Stomach (tissue), 9 donors: ENCODE data around the gene ZNF511. TPM values are rescaled to one million over a fixed set of nuclear protein-coding genes. Genes with fewer than 3 reads are reported as not detected.

Experiments
- DNase-seq, 2 donors: peaks; one replicate each; pipeline versions ENCODE4 v3.0.0 to v3.0.0-alpha.2; 2013 to 2019
- H3K27ac ChIP-seq, 5 donors: fragments of 200-600 bp in 4 of 5; sonication (generic) in 4 of 5; one replicate each; pipeline ENCODE4 v1.5.1; 2013 to 2019; ENCODE audit warnings: mild to moderate bottlenecking in 1 of 5, moderate library complexity in 1 of 5
- H3K27me3 ChIP-seq, 3 donors: fragments of 200-600 bp; sonication (generic); one replicate each; pipeline ENCODE4 v1.5.1; 2017 to 2019; ENCODE audit warnings: mixed run types in 1 of 3
- H3K36me3 ChIP-seq, 4 donors: fragments of 200-600 bp; sonication (generic); 1 replicate in 3 of 4; 2 replicates in 1 of 4; pipeline ENCODE4 v1.5.1; 2016 to 2019
- H3K4me1 ChIP-seq, 4 donors: fragments of 200-600 bp; sonication (generic); one replicate each; pipeline ENCODE4 v1.5.1; 2016 to 2019
- H3K4me3 ChIP-seq, 4 donors: fragments of 200-600 bp; sonication (generic) in 3 of 4; one replicate each; pipeline ENCODE4 v1.5.1; 2016 to 2019; ENCODE audit warnings: mild to moderate bottlenecking in 1 of 4
- H3K9me3 ChIP-seq, 4 donors: fragments of 200-600 bp; sonication (generic); one replicate each; pipeline ENCODE4 v1.5.1; 2016 to 2019
- CTCF ChIP-seq, 7 experiments: fragments of 450-650 bp in 4 of 7; fragments of 200-600 bp in 3 of 7; sonication (generic) in 3 of 7; IDR thresholded peaks; one replicate each; pipeline ENCODE4 v1.5.1; 2016 to 2019; ENCODE audit warnings: antibody characterized with exemption in 7 of 7, control low read depth in 2 of 7, mild to moderate bottlenecking in 1 of 7
- EP300 ChIP-seq: sonication (generic); formaldehyde crosslinking; IDR thresholded peaks from one replicate; pipeline ENCODE4 v1.6.1; 2017; ENCODE audit warnings: antibody characterized with exemption
- POLR2A ChIP-seq, 4 donors: fragments of 450-650 bp; IDR thresholded peaks; one replicate each; pipeline ENCODE4 v1.6.1; 2016; ENCODE audit warnings: antibody characterized with exemption in 4 of 4, control low read depth in 2 of 4, mild to moderate bottlenecking in 1 of 4, moderate library complexity in 1 of 4
- POLR2AphosphoS5 ChIP-seq, 3 donors: sonication (generic); formaldehyde crosslinking; IDR thresholded peaks; one replicate each; pipeline ENCODE4 v1.6.1; 2016; ENCODE audit warnings: antibody characterized with exemption in 3 of 3
- WGBS, 5 donors: extraction: QIAGEN DNeasy Blood & Tissue Kit in 3 of 5; methylation state at CpG; one replicate each; pipeline versions ENCODE4 v1.1.5 to v1.1.7; 2013 to 2018; 5-methylcytosine and 5-hydroxymethylcytosine counted together
- intact Hi-C: fragments of 100-400 bp; cut with DNase I; formaldehyde crosslinking; loops from one replicate; pipeline ENCODE4 v1.15.1; 2023; ENCODE audit warnings: low total_unique reads
- polyA plus RNA-seq, 3 donors: library from polyadenylated mRNA; stranded (reverse); fragments of 200-250 nt; gene quantifications; one replicate each; pipeline ENCODE4 v1.2.3, GENCODE V29; 2013
- total RNA-seq, 5 donors: library from RNA; depleted of rRNA; stranded (reverse); fragments of >200 nt; gene quantifications; one replicate each; pipeline versions ENCODE4 v1.1.0 to v1.2.3, GENCODE V29; 2014 to 2016
- donor health status: healthy with polysubstance abuse.
- donor health status: Bipolar disorder and iron deficiency.
- donor health status: healthy.

ZNF511 gene
- total and polyA plus RNA-seq, 8 donors: 12.7 to 82.1 (median 55.9) TPM

GRCh38 chr10:133272964-133273420, 35.7 kb upstream of the ZNF511 start:
- Histone ChIP-seq H3K27me3 (peaks cover 0 to 42% (median 13%) of the 10 kb centered on the region in 3 donors), H3K4me1 (peaks cover 33 to 48% (median 37%) of the 10 kb centered on the region in 4 donors), H3K9me3 (no peaks in the 10 kb centered on the region), H3K4me3 (no peak overlapping the region), H3K27ac (no peak overlapping the region), H3K36me3 (peaks cover 3 to 55% (median 48%) of the 10 kb centered on the region in 4 donors)
- DNase-seq: no peak
- 90 to 96% (median 94%) methylated on average over 13 to 25 of the region's 25 CpGs for WGBS, 5 donors
- TF ChIP-seq EP300 (no peak), CTCF (IDR thresholded peaks at IDR 0.05) (no peak), POLR2A (IDR thresholded peaks at IDR 0.05) (no peak), POLR2AphosphoS5 (IDR thresholded peaks at IDR 0.05) (no peak)
- intact Hi-C loops: no loop called here

GRCh38 chr10:133273534-133274143, 35.1 kb upstream of the ZNF511 start:
- DNase-seq: peak in 1 of 2 donors; percentile 48
- Histone ChIP-seq H3K27me3 (peaks cover 0 to 42% (median 13%) of the 10 kb centered on the region in 3 donors), H3K36me3 (peaks cover 3 to 52% (median 44%) of the 10 kb centered on the region in 4 donors), H3K4me1 (peaks cover 39 to 54% (median 43%) of the 10 kb centered on the region in 4 donors), H3K4me3 (no peak overlapping the region), H3K27ac (no peak overlapping the region), H3K9me3 (no peaks in the 10 kb centered on the region)
- TF ChIP-seq POLR2A (IDR thresholded peaks at IDR 0.05) (no peak), EP300 (no peak), CTCF (IDR thresholded peaks at IDR 0.05) (no peak), POLR2AphosphoS5 (IDR thresholded peaks at IDR 0.05) (no peak)
- 61 to 77% (median 68%) methylated on average over 16 to 28 of the region's 28 CpGs for WGBS, 5 donors
- intact Hi-C loops: no loop called here

- intact Hi-C loops: no loop called here
- peaks cover 8 to 52% (median 42%) of the 10 kb centered on the region in 4 donors for H3K36me3 ChIP-seq
- peaks cover 0 to 42% (median 13%) of the 10 kb centered on the region in 3 donors for H3K27me3 ChIP-seq
- H3K9me3 ChIP-seq: no peaks in the 10 kb centered on the region
- TF ChIP-seq CTCF (IDR thresholded peaks at IDR 0.05) (no peak), POLR2A (IDR thresholded peaks at IDR 0.05) (no peak), POLR2AphosphoS5 (IDR thresholded peaks at IDR 0.05) (no peak), EP300 (no peak)
- H3K4me3 ChIP-seq: peak overlapping the region; percentile 5 to 56 (median 43)
- peak; percentile 53 to 85 for DNase-seq
- peaks cover 46 to 68% (median 54%) of the 10 kb centered on the region in 4 donors for H3K4me1 ChIP-seq
- WGBS, 5 donors: 23 to 28% (median 26%) methylated on average over 6 to 26 of the region's 26 CpGs
- H3K27ac ChIP-seq: peak overlapping the region in 4 of 5 donors; percentile 29 to 86 (median 70)
Observed at GRCh38 chr10:133274751-133275683, 33.7 kb upstream of the ZNF511 start.

GRCh38 chr10:133275684-133276092, 33.0 kb upstream of the ZNF511 start:
- intact Hi-C loops: no loop called here
- Histone ChIP-seq H3K9me3 (no peaks in the 10 kb centered on the region), H3K36me3 (peaks cover 8 to 52% (median 42%) of the 10 kb centered on the region in 4 donors), H3K4me1 (peaks cover 46 to 73% (median 54%) of the 10 kb centered on the region in 4 donors), H3K27me3 (peaks cover 0 to 42% (median 13%) of the 10 kb centered on the region in 3 donors), H3K4me3 (peak overlapping the region; percentile 5 to 56 (median 43)), H3K27ac (peak overlapping the region in 4 of 5 donors; percentile 39 to 86 (median 70))
- no peak for TF ChIP-seq POLR2AphosphoS5 (IDR thresholded peaks at IDR 0.05)
- TF ChIP-seq POLR2A (IDR thresholded peaks at IDR 0.05): no peak
- TF ChIP-seq EP300: no peak
- WGBS, 5 donors: 10 to 23% (median 13%) methylated on average over 10 to 12 of the region's 12 CpGs
- DNase-seq: peak in 1 of 2 donors; percentile 55
